Ecto neural progenitor cell (in vitro differentiated cells): Measurements from ENCODE around the gene ROBO1.
"Not testable (repeated sequence)": the region's sequence is repeated elsewhere in the genome, so short reads cannot be mapped to it uniquely, and the experiment has no call there.

Source experiments
- DNase-seq: peaks from one replicate; pipeline ENCODE4 v3.0.0-alpha.2; 2018; ENCODE audit warnings: low spot score

ROBO1 gene

DNA sequence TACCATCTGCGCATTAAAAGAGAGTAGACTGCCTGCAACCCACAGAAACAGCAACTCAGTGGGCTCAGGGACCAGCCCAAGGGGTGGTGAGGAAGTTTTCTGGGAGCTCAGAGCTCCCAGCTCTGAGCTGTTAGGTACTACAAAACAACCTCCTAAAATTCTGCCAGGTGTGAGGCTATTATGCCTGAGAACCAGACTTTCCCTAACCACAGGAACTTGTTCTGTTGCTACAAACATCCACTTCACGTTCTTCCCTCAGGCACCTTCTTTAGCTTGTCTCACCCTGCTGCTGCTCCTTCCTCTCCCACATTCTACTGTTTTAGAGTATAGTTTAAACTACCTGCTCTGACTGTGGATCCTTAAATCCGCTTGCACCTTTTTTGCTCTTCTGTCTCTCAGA, 399.4 kb downstream of the ROBO1 start:
- no peak for DNase-seq

DNA sequence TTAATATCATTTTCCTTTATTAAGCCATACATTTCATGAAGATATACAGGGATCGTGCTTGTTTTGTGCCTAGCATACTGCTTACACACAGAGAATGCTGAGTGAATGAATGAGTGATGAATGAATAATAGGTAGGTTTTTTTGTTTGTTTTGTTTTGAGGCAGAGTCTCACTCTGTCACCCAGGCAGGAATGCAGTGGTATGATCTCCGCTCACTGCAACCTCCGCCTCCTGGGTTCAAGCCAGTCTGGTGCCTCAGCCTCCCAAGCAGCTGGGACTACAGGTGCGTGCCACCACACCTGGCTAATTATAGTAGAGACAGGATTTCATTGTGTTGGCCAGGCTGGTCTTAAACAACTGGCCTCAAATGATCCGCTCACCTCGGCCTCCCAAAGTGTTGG, 400.0 kb downstream of the ROBO1 start:
- no peak for DNase-seq

DNA sequence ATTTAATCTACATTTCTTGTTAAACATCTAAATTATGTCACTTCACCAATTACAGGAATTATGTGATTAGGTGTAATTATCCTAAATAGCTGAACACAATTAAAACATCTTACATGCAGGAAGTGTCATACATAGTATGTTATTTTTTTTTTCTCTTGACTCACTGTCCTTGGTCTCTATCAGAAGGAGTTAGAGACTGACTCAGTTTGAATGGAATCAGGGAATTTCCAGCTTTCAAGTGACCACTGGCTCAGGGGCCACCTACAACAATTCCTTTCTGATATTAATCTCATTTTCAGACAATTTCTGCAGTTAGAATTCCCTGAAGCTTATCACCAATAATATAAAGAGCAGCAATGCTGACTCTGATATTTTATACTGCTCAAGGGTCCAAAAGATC, 400.7 kb downstream of the ROBO1 start:
- DNase-seq, result no peak

DNA sequence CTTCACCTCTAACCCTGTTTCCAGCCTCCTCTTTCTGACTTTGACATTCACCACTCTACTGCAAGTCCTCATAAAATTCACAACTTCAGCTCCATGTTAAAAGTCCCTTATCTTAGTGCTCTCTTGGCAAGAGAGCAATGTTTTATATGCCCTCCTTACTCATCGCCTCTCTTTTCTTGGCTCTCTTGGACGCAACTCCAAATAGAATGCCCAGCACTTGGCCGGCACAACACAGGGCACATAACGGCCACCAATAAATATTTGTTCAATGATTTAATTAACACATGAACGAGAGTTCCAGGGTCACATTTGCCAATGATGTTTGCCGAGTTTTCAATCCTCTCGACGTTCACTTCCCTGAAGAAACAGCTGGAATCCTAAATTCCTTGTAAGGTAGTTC, 401.4 kb downstream of the ROBO1 start:
- DNase-seq, result no peak

DNA sequence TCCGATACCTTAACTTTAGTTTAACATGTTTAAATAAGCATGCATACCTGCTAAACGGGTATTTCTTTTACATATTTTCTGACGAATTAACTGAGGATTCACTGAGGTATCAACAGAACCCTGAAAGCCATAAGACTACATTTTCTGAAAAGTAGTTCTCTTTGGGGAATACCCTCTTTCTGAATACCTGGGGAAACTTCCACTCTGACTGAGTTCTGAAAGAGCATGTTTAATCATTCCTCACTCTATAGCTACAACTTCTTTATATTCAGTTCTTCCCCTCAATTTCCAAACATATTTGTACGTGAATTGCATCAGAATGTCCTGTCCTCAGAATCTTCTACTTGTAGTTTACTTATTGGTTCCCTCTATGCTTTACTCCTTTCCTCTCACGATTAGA, 403.0 kb downstream of the ROBO1 start:
- DNase-seq, result no peak

DNA sequence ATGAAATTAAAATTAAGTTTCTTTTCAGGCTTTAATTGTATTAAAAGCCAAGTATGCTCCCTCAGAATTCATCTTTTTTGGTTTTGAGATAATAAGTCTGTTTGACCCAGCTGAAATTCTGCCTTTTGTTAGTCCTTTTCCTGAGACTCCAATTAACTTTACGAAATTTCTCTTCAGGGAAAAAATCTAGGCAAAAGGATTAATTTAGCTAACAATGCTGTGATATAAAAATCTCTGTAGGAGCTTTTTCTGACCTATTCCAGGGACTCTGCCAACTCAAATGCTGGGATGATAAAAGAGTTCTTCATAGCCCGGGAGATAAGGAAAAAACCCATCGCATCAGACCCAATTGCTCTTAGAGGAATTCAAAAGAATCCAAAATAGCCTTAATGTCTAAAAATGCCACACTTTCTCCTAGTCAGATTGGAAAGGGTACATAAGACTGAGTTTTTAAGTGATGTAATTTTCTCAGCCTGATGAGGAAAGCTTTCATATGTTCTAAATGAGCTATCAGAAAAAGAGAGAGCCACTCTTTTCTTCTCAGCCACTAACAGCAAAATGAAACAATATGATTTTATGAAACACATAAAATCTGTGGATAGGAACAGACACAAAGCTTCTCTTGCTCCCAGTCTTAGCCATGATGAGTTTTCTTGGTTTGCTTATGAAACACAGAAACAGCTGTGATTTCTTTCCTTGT, 405.1 kb downstream of the ROBO1 start:
- no peak for DNase-seq

DNA sequence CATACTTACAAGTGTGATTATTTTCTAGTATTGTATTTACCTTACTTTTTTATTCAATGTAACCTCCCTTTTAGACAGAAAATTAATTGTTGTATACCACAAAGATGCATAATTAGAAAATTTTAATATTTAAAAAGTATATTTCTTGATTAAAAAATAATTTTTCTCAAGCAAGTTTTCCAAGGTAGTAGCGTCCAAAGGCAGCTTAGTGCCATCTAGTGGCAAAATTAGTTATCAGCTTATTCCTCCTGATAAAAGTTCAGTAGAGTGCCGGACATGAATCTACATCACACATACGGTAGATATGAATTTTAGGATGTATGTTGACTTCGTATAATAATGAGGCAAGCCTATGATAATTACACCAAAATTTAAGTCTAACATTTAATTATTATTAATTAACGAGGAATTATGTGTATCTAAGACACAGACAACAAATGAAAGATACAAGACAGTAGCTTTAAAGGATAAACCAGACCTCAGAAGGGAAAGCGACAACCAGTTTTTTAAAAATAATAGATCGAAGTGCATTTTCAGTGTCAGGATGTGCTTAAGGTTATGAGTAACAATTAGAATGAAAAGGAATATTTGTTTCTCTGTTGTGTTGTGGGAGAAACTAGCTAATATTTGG, 405.9 kb downstream of the ROBO1 start:
- no peak for DNase-seq

DNA sequence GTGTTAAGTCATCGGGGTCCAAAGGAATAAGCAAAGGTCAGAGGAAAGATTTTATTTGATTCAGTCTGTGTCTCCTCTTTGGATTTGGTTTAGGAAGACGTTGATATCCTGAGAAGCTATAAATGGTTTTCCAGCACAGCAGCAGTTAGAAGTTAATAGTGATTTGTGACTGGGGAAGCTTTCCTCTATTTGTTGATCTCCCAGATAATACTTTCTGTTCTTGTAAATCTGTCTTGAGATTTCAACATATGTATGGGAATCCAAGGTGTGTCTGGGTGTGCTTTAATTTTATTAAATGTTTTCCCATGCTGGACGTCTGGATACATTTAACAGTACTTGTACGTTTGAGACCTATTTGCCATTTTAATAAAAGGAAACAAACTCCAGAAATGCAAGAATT, 409.5 kb downstream of the ROBO1 start:
- DNase-seq, result no peak

DNA sequence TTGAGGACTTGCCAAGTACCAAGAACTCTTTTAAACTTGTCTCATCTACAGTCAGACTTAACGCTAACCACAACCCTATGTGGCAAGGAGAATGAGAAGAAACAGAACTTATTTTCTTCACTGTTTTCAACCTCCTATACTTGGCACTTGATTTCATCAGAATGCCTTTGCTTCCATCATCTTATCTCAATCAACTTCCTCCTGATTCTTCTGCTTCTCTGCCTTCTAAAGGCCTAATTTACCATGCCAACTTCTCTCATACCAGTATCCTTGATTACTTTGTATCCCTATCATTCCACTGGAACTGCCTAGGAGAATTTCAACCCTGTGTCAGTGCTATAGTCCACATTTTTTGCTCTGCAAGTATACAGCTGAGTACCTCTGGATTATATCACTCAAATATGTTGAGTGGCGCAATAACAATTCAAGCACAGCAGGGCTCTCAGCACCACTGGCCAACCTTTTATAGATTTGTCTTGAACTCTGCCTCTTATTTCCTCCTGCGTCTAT, 413.6 kb downstream of the ROBO1 start:
- DNase-seq, result no peak

DNA sequence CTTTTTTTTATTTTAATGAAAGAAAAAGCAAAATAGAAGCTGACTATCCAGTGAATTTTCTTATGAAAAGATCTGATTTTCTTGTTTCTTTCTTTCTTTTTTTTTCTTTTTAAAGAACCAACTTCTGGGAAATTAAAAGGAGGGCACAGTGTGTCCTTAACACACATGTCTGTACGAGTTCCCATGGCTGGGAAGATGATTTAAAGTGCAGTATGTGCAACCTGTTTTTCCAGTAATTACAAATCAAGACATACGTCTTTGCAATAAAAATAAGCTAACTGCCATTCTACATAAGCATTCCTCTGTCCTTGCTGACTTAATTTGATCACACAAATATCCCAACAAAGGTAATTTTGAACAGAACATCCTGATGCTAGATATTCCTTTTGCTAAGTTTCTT, 416.1 kb downstream of the ROBO1 start:
- no peak for DNase-seq

DNA sequence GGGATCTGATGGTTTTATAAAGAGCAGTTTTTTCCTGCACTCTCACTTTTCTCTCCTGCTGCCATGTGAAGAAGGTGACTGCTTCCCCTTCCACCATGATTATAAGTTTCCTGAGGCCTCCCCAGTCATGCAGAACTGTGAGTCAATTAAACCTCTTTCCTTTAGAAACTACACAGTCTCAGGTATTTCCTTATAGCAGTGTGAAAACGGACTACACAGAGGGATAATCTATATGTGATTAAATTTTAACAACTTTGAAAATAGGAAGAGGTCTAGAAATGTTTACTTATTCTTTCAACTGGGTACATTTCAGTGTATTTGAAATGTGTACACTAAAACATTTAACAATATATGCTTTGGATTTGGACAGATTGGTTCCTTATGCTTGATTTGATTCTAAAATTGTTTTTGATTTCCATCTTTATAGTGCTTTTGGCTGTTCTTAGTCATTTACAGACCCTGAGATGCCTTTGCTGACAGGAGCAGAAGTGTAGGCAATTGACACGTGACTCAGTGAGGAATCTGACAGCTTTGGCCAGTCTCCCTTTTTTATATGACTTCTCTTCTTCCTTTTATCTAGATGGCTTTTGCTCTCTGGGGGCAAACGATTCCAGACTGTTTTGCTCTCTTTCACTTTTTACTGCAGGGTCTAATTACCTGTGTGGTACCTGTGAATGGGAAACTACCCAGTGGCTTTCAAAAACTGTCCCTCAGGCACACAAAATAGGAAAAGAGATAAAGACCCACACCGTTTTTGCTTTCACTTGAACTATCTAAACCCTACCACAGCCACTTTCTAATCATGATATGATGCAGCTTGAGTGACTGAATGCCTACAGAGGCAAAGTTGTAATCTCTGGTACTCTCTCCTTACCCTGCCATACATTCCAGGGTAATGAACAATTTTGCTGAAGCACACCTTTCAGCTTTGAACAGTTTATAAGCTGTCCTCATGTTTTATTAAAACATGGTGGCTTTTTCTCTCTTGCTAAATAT, 422.6 kb downstream of the ROBO1 start:
- DNase-seq, result no peak

DNA sequence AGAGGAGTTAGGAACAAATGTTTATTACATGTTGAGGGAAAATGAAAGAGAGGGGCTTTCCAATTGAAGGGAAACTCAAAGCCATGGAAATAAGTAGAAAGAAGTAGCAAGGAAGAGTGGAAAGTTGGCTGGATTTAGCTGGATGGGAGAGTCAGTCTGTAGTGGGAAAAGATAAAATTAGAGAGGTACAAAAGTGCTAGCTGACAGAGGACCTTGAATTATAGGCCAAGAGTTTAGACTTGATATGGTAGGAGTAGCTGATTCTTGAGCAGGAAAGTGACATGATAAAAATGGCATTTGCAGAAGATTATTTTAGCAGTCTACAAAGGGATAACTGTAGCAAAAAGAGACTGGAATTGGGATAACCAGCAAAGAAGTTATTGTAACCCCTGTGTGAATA, 425.8 kb downstream of the ROBO1 start:
- no peak for DNase-seq

DNA sequence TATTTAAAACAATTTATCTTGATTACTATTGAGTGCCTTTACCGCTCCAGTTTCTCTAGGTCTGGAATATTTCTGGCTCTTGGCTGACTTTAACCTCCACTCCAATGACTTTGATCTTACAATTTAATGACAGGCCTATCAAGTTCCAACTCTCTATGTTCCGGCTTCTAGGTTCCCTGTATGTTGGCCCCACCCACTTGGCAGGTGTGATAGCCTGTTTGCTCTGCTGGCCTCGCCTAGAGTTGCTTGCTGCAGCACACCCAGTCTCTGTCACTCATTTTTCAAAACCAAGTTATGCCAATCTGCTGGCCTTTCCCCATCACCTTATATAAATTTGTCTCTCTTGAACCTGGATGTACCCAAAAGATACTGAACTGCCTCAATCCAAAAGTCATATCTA, 428.0 kb downstream of the ROBO1 start:
- DNase-seq, result no peak

DNA sequence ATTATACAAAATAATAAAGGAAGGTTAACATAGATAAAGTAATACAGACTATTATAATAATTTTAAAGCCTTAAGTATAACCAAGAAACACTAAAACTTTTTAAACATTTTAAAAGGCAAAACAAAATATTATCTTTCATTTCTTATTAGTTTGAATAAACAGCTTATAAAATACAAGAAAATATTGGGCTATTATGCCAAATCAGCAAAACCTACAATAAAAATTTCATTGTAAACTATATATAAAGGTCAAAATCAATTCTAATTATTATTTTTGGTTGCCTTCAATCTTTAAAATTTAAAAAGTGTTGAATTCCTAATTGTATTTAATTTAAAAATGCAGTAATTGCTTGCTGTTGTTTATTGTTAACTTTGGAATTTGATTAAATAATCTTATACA, 430.0 kb downstream of the ROBO1 start:
- no peak for DNase-seq

DNA sequence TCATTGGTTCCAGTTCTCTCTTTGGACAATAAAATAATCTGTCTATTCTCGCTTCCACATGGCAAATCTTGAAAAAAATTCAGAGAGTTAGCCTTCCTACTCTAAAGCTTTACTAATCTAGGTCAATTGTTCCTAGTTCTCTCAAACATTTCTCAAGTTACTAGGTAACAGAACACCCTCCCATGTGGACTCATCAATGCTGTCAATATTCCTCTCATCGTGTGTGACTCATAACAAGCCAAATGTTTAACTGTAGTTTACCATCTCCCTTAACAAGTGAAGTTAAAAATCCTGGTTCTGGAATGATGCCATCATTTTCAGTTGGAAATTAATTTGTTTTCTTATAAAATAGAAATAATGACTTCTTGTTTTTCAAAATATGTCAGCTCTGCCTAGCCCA, 438.6 kb downstream of the ROBO1 start:
- no peak for DNase-seq

DNA sequence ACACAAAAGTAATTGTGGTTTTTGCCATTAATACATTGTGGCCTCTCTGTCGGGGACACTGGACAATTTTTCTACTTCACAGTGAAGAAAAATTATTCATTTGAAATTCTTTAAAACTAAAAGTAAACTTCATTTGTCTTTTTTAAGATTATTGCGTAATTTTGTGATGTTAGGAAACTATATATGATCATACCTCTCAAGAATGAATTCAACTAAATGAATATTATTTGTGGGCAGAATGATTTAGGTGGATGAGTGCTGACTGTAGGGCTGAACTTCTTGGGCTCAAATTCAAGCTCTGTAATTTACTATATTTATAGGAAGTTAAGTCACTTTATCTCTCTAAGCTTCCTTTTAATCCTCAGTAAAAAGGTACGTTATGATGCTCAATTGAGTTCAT, 441.2 kb downstream of the ROBO1 start:
- no peak for DNase-seq

DNA sequence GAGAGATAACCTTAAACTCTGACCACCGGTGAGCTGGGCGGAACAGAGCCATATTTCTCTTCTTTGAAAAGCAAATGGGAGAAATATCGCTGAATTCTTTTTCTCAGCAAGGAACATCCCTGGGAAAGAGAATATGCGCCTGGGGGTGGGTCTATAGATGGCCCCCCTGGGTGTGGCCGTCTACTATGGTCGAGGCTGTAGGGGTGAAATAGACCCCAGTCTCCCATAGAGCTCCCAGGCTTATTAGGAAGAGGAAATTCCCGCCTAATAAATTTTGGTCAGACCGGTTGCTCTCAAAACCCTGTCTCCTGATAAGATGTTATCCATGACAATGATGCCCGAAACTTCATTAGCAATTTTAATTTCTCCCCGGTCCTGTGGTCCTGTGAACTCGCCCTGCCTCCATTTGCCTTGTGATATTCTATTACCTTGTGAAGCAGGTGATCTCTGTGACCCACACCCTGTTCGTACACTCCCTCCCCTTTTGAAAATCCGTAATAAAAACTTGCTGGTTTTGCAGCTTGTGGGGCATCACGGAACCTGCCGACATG, 441.9 kb downstream of the ROBO1 start:
- not testable (repeated sequence) for DNase-seq

DNA sequence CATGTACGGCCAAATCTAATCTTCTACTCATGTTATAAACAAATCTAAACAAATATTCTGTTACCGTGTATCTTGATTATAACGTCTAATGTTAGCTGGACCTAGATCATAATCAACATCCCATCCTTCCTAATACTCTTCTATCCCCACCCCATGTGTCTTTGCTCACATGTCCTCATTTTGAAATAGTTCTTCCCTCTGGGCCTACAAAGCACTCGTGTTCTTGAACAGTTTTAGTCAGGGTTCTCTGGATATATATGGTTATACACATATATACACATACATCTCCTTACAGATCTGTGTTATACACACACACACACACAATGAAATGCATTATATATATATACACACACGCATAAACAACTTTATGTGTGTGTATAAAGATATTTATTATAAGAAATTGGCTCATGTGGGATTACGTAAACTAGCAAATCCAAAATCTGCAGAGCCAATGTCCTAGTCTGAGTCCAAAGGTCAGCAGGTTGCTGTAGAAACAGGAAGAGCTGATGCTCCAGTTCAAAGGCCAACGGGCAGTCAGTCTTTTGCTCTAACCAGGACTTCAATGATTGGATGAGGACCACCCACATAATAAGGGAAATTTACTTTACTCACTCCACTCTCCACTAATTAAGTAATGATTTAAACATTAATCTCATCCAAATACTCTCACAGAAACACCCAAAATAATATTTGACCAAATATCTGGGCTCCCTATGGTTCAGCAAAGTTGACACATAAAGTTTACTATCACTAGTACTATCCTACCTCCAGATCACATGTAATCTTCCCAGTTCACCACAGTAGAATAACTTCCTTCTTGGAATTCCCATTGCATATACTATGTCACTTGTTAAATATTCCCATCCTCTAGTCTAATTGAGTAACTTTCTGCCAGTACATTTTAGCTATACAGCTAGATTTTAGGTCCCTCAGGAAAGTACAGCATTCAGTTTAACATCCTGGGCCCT, 450.0 kb downstream of the ROBO1 start:
- no peak for DNase-seq

DNA sequence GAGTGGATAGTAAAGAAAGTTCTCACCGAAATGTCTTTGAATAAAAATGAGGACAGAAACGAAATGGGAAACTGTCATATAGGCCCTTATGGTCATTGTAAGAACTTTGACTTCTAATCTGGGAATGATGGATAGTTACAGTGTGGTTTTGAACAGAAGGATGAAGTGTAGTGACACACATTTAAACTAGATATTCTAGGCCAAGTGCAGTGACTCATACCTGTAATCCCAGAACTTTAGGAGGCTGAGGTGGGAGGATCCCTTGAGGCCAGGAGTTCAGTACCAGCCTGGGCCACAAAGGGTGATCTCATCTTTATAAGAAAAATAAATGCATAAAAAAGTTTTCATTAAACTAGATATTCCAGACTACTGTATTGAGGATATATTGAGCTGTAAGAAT, 452.8 kb downstream of the ROBO1 start:
- DNase-seq, result no peak

DNA sequence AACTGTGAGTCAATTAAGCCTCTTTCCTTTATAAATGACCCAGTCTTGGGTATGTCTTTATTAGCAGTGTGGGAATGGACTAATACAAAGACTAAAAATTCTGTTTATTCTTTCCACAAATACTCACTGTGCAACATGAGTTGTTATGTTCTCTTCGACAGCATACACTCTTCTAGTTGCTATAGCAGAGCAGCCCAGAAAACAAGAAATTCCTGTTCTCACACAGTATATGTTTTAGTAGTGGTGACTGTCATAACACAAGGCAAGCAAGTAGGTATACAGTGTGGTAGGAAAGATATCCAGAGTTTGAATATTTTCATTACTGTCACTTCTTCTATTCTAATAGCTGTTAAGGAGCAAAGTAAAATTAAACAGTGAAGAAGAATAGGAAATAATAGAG, 453.3 kb downstream of the ROBO1 start:
- DNase-seq, result no peak

DNA sequence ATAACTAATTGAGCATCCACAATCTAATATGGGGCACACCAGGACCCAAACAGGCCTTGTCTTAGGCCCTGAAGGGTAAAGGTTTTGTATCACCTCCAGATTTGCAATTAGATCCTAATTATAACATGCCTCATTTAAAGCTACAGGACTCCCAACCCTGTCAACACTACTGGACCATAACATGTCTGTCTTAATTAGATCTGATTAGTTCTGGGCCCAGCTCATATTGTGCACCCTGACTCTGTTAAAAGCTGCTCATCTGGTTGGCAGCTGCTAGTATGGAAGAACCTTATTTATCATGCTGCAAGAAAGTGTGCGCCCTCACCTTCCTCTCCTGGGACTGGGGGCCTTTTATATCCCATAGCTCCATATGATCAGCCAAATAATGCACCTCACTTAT, 457.8 kb downstream of the ROBO1 start:
- no peak for DNase-seq
